M059J (cell line): Measurements from ENCODE around the gene CDK5RAP3. TPM values are rescaled to one million over a fixed set of nuclear protein-coding genes. Genes with fewer than 3 reads are reported as not detected.
"Not testable (repeated sequence)": the region's sequence is repeated elsewhere in the genome, so short reads cannot be mapped to it uniquely, and the experiment has no call there.

Source experiments
- DNase-seq: peaks from one replicate; pipeline ENCODE4 v3.0.0-alpha.2; 2012; ENCODE audit warnings: low read depth
- total RNA-seq: library from RNA; depleted of rRNA; stranded (reverse); fragments of >200 nt; shearing (Covaris generic); gene quantifications from 2 replicates; pipeline ENCODE4 v1.2.3, GENCODE V29; 2014; rRNA removed

Gene CDK5RAP3, protein sequence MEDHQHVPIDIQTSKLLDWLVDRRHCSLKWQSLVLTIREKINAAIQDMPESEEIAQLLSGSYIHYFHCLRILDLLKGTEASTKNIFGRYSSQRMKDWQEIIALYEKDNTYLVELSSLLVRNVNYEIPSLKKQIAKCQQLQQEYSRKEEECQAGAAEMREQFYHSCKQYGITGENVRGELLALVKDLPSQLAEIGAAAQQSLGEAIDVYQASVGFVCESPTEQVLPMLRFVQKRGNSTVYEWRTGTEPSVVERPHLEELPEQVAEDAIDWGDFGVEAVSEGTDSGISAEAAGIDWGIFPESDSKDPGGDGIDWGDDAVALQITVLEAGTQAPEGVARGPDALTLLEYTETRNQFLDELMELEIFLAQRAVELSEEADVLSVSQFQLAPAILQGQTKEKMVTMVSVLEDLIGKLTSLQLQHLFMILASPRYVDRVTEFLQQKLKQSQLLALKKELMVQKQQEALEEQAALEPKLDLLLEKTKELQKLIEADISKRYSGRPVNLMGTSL
- 60.4 and 69.5 TPM in 2 replicates for total RNA-seq

DNA sequence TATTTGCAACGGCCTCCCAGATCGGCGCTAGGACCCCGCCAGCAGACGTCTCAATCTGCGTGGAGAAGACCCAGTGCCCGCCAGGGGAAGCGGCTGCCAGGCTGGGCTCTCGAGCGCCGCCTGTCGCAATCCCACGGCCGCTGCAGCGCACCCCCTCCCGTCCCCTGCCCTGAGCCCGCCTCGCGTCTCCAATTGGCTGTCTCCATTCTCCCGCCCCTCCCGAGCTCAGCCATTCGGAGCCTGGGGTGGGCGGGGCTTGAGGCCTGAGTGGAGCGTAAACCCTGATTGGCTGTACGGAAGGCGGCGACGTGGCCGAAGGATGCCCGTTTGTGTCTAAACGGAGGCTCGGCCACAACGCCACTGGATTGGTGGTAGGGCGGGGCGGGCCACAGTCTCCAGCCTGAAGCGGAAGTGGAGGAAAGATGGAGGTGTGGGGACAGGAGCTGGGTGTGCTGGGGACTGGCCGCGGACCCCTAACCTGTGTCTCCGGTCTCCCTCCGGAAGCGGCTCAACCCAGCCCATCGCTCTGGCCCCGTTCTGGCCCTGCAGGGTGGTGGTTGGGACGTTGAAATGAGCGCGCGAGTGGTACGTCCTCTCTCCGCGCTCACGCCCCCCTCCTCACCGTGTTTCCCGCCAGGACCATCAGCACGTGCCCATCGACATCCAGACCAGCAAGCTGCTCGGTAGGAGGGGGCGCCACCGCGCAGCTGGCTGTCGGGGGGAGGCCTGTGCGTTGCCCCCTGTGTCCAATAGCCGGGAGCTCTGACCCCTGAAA, at the start of gene CDK5RAP3:
Gene CDK5RAP3, plus strand, starts transcription at position 389 of the 775 bp plus-strand sequence. Its CDS starts 34 bp downstream, at position 423.
- DNase-seq = peak; percentile 99

DNA sequence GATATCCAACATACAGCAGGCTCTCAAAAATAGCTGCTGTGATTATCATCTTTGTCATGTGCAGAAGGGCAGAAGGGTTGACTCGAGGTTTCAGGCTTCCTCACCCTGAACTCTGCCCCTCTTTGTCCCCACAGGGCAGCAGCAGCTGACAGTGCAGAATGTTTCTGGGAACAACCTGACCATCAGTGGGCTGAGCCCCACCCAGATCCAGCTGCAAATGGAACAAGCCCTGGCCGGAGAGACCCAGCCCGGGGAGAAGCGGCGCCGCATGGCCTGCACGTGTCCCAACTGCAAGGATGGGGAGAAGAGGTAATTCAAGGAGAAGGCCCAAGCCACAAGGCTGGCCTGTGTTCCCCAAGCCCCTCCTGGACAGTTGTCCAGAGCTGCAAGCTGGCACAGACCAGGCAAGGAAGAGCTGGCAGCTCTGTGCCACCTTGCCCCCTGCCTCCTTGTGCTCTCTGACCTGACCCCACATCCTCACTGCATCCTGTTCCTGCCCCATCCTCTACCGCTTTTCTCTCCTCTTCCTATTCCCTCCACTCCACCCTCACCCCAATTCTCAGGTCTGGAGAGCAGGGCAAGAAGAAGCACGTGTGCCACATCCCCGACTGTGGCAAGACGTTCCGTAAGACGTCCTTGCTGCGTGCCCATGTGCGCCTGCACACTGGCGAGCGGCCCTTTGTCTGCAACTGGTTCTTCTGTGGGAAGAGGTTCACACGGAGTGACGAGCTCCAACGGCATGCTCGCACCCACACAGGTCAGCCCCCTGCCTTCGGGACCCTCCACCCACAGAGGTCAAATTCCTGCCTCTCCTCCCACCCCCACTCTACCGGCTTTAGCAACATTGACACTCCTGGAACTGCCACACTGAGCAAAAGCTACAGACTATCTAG, 45.9 kb upstream of the CDK5RAP3 start:
- no peak for DNase-seq

DNA sequence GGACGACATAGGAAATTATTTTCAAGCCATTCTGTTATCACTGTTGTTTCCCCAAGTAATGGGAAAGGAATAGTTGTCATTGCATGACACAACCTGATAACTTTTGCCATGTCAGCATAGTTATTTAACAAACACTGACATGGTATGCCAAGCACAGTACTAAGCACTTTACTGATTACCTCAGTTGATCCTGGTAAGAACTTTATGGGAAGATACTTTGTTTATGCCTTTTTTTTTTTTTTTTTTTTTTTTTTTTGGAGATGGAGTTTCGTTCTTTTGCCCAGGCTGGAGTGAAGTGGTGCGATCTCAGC, 45.3 kb upstream of the CDK5RAP3 start:
- no peak for DNase-seq

DNA sequence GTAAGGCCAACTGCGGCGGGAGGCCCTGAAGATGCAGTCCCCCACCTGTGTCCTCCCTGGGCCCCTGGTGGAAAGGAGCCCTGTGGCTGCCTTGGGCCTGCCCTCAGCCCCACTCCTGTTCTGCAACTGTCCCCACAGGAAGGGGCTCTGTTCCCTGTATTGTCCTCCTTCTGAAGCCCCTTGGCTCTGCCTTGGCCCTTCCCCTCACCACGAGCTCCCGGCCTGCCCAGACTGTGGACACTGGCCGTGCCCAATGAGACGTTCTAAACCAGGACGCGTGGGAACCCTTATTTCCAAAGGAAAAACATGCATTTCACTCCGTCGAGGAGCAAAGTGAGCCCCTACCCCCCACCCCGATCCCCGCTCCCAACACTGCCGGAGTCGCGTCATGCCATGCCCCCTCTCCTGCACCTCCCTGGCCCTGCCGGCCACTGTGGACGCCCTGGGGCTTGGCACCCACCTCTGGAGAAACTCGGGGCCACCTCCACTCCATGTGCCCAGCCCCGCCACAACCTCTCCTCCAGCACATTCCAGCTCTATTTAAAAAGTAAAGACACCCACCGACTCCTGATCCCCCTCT, 43.0 kb upstream of the CDK5RAP3 start:
- no peak for DNase-seq

DNA sequence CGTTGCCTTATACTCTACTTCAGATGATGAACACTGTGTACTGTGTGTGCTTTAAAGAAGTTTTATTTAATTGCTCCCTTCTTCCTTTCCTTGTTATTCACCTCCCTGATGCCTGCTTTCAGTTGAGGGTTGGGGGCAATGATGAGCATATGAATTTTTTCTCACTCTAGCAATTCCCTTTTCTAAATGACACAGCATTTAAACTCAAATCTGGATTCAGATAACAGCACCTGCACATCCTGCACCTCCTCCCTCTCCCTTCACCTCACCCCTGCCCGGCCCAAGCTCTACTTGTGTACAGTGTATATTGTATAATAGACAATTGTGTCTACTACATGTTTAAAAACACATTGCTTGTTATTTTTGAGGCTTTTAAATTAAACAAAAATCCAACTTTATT, 42.5 kb upstream of the CDK5RAP3 start:
- DNase-seq = peak; percentile 12

DNA sequence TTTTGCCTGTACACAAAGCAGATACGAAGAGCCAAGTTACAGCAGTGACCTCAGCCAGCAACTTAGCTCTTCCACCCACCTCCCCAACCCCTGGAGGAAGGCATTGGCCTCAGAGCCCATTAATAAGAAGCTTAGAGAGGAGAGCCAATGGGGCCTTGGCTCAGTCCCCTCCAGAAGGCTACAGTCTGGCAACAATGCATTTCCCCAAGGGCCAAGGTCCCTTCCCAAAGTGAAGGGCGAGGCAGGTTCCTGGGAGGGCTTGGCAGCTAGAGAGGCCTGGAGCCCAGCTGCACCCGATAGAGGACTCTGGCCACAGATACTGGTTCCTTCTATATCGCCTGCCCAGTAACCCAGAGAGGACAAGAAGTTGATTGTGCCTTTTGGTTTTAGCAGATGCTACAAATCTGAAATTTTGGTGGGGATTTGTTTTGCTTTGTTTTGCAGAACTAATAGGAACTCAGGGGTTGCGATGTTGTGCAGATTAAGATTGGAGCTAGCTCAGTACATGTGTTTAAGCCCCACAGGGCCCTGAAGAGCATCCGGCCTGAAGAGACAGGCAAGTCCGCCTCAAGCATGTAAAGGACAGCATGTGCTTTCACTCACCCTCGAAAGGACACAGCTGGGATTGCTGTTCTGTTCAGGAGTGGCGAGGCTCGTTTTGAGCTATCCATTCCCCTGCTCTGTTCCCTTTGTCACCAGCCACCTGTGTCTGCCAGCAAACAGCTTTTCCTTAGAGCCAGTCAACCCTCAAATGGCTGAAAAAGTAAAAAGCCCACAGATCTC, 41.5 kb upstream of the CDK5RAP3 start:
- DNase-seq = no peak

DNA sequence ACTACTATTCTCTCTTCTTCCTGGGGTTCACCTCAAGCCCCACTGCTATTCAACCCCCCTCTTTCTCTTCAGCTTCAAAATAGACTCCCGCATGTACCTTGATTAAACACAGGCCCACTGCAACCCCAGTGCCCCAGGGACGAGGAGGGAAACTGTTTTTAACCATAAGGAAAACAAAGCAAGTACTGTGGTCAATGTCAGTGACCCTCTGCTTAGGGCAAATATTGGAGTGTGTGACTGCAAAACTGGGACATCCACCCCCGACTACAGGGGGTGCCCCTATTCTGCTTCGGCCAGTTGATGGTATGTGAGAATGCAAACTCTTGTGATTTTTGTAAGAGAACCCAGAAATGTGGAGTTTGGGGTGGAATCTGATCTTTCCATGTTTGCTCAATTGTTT, 39.1 kb upstream of the CDK5RAP3 start:
- DNase-seq = no peak

DNA sequence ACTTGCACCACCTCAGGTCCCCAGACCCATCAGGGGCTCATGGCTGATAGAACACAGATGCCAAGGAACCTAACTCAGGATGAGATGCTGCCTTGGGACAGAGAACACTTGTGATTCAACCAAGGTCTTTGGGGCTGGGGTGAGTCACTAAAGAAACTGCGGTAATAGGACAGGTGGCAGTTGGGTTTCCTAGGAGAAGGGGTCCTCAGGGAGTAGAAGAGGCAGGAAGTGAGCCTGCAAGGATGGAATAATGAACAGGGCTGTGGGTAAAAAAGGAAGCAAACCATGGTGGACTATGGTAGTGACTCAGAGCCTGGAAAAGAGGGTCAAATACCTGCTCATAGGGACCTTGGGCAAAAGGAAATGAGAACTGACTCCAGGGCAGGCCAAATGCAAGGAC, 36.1 kb upstream of the CDK5RAP3 start:
- DNase-seq = peak; percentile 88

DNA sequence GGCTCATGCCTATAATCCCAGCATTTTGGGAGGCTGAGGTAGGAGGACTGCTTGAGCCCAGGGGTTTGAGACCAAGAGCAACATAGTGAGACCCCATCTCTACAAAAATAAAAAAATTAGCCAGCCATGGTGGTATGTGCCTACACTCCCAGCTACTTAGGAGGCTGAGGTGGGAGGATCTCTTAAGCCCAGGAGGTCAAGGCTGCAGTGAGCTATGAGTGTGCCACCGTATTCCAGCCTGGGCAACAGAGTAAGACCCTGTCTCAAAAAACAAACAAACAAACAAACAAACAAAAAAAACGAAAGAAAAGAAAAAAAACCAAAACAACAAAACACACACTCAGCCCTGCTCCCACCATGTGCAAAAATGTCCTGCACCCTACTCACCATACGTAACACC, 35.4 kb upstream of the CDK5RAP3 start:
- not testable (repeated sequence) for DNase-seq

DNA sequence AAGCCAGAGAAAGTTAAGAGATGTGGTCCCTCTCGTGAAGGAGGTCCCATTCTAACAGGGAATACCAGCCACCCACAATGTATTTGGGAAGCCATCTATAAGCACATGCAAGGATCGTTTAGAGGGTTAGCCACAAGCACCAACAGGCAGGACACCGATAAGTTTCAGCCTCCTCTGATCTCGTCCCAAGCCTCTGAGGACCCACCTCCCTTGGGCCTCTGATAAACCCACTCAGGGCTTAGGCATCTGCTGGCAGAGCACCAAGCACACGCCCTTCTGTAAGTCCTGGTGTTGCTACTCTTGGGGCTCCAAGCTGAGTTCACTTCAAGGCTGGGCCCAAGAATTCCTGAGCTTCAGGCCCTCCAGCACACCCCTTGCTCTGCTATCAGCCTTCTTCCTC, 35.0 kb upstream of the CDK5RAP3 start:
- DNase-seq = peak; percentile 94

DNA sequence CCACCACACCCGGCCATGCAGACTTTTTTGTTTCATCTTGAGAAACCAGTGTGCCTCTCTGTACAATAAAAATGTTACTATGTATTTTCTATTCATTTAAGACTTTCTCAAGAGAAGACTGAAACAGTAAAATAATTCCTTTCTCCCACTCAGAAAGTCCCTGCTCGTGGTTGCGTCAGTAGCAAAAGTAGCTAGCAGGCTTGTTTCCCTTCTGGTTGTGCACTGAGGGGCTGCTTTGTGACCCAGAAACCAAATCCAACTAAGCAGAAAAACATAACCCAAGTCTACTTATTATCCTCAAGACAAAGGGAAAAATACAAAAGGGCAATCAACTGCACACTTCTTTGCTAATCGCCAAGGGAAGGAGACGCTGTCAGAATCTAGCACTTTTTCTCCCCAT, 33.0 kb upstream of the CDK5RAP3 start:
- DNase-seq = no peak

DNA sequence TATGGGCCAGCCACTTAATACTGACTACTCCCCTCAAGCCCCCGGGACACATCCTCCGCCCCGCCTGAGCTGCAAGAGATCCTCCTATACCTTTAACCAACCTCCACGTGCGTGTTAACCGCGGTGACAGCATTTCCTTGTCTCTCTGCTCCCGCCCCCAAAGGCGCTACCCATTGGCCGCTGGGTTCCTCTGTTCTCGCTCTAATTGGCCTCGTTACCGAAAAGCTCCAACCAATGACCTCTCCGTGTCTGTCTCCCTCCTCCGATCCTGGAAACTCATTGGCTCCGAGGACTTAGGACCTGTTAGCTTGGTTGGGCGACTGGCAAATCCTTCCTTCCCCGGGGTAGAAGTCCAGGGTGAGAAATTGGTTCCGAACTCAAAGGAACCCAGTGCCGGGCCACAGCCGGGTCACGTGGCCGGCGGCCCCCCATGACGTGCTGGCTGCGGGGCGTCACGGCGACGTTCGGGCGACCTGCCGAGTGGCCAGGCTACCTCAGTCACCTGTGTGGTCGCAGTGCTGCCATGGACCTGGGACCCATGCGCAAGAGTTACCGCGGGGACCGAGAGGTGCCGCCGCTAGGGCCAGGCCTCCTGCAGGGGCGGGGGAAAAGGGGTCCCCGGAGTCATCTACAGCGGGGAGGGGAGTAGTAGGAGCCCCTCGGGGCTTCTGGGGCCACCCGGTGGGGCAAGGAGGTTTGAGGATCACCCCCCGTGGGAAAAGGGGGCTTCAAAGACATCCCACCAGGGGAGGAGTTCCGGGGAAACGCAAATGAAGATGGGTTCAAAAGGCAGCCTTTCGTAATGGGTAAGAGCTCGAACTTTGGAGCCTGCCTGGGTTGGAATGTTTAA, 29.4 kb upstream of the CDK5RAP3 start, which contains the start of gene PNPO:
Gene PNPO, plus strand, starts transcription at position 326 of the 850 bp plus-strand sequence. Its CDS starts 105 bp downstream, at position 431.
- DNase-seq = peak; percentile 99

DNA sequence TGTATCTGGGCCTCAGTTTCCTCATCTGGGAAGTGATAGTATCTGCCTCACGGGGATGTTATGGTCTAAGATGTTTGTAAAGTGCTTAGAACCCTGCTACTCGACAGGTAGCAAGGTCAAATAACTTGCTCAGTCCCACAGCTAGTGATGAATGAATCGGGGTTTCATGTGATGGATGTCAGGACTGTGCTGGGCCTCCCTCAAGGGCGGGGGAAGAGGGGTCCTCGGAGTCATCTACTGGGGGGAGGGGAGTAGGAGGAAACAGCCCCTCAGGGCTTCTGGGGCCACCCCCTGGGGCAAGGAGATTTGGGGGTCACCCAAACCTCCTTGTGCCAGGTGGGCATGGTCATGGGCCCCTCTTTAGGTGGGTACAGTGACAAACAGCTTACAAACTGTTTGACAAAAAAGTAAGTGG, 28.8 kb upstream of the CDK5RAP3 start:
- no peak for DNase-seq

DNA sequence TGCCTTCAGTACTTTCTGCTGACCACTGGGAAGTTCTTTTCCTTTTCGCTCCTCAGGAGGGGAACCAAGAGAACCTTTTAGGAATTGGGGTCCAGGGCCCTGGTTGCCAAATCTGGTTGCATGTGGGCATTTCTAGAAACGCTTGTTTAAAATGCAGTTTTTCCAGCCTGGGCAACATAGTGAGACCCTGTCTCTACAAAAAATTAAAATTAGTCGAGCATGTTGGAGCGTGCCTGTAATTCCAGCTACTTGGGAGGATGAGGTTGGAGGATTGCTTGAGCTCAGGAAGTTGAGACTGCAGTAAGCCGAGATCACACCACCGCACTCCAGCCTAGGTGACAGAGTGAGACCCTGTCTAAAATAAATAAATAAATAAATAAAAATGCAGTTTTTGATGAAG, 28.3 kb upstream of the CDK5RAP3 start:
- DNase-seq = no peak

DNA sequence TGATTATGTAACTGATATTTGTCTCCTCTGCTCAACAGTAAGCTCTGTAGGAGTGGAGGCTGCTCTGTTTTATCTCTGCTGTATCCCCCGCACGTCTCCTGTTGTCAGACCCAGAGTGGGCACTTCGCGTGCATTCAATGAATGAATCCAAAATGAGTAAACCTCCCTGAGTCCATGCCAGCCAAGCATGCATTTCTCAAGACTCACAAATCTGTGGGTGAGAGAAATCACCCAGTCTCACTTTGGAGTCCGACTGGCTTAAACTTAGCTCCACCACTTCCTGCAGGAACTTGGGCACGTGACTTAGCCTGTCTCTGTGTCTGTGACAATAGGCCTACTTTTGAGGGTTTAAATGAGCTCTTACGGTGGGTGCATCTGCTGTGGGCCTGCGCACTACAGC, 25.8 kb upstream of the CDK5RAP3 start:
- DNase-seq = no peak

DNA sequence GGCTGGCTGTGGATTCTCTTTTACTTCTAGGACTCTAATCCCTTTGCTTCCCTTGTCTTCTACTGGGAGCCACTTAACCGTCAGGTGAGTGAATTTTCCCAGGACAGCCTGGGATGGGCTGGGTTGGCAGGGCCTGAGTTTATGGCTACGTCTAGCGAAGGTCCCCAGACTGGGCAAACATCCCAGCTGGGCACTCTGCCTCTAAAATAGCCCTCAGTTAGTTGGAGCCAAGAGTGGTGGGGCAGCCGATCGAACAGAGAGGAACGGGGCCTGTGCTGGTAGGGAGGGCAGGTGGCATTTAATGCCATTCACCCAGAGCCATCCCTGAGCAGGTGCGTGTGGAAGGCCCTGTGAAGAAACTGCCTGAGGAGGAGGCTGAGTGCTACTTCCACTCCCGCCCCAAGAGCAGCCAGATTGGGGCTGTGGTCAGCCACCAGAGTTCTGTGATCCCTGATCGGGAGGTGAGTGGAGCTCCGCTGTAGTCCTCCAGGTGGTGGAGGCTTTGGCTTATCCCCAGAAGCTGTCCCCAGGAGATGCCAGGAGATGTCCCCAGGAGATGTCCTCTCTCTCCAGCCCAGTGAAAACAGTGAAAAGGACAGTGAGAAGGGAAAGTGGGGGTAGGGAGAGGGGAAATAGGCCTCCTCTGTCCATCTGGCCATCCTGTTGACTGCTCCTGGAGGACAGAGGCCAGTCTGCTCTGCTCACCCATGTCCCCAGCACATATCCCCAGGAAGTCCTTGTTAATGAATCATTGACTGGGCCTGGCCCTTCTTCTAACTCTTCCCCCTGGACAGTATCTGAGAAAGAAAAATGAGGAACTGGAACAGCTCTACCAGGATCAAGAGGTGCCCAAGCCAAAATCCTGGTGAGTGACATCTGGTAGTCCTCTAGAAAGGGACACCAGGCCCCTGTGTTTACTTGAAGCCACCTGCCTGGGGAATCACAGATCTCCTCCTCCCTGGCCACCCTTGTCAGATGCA, 25.1 kb upstream of the CDK5RAP3 start:
- no peak for DNase-seq

DNA sequence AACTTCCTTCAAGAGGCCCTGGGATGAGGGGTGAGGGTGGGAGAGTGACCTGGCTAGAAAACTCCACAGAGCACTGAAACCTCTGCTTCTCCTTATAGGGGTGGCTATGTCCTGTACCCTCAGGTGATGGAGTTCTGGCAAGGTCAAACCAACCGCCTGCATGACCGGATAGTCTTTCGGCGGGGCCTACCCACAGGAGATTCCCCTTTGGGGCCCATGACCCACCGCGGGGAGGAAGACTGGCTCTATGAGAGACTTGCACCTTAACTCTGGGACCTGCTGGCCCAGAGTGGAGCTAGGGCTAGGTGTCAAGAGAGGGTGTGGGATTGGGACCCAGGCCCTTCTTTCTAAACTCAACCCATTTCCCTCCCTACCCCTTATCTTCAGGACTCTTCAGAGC, 24.4 kb upstream of the CDK5RAP3 start:
- no peak for DNase-seq

DNA sequence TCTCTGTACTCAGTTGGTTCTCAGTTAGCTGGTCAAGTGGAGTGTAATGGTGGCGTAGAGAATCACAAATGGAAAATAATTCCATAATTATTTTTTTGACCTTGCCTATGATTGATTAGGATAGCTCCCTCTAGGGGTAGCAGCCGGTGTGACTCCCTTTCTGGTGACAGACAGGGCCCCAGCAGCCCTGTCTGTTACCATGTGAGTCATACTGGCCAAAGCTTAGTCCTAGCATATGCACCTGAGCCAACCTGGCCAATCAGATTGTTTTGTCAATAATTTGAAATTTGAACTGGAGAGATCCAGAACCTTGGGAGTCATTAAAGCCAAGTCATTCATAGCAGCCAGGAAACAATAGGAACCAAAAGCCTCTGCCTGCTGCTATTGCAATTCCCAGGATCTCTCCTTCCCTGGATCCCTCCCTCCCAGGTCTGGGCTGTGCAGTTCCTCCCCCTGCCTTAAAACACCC, 23.9 kb upstream of the CDK5RAP3 start:
- DNase-seq = peak; percentile 89
